GM18508 (cell line): ENCODE results near the gene COL13A1.

Source experiments
- ATAC-seq: cut with Tn5 transposase; IDR thresholded peaks from one replicate; pipeline ENCODE4 v1.9.1; 2021; ENCODE audit warnings: moderate number of reproducible peaks; ENCODE audit not compliant: insufficient read depth, unreplicated experiment

COL13A1 gene

DNA sequence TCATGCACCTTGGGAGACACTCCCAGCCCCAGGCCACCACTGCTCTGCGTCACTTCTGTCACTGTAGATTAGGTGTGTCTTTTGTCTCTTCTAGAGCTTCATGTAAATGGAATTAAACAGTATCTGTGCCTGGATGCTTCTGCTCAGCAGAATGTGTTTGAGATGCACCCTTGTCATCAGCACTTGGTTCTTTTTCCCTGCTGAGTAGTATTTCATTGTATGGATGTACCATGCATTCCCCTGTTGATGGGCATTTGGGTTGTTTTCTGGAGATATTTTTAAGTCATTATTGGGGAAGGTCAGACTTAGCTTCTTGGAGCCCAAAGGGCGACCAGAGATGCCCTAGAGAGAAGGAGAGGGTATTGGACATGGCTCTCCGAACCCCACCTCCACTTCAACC, 126.6 kb downstream of the COL13A1 start:
- ATAC-seq = no peak

- no peak for ATAC-seq
These were observed 127.9 kb downstream of the COL13A1 start for GRCh38 chr10:69929575-69929974.

DNA sequence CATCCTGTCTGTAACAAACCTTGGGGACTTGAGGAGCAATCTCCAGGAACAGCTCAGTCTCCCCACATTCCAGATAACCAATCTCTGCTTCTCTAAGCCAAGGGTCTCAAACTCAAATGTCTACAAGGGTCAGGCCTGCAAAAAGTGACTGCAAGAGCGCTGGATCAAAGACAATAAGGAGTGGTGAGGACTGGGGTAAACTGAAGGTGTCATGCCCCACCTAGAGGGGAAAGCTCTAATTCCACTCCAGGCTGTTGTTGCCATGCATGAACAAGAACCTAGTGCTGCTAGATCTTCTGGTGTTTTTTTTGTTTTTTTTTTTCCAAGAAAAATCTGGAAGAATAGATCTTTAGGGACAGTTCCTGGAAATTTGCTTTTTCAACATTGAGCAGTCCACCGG, 133.1 kb downstream of the COL13A1 start:
- no peak for ATAC-seq

GRCh38 chr10:69936091-69936490, 134.4 kb downstream of the COL13A1 start:
- ATAC-seq = no peak

- ATAC-seq = no peak
These were observed 136.9 kb downstream of the COL13A1 start for GRCh38 chr10:69938541-69938991.

DNA sequence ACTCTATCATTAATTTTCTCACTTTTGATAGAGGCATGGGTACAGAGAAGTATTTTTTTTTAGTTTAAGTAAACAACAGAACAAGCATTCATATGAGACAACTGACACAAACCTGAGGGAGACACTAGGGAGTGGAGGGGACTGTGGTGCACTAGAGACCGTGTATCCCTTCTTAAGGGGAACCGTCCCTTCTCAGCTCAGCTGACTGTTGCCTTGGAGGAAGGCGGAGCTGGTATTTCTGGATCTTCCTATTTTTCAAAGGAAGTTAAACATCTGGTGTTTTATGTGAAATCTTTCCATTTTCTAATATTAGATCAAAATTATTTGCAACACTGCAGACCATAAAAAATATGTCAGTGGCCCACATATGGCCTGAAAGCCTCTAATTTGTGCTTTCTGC, 137.4 kb downstream of the COL13A1 start:
- ATAC-seq = no peak

- no peak for ATAC-seq
These were observed 137.8 kb downstream of the COL13A1 start for GRCh38 chr10:69939481-69939880.

DNA sequence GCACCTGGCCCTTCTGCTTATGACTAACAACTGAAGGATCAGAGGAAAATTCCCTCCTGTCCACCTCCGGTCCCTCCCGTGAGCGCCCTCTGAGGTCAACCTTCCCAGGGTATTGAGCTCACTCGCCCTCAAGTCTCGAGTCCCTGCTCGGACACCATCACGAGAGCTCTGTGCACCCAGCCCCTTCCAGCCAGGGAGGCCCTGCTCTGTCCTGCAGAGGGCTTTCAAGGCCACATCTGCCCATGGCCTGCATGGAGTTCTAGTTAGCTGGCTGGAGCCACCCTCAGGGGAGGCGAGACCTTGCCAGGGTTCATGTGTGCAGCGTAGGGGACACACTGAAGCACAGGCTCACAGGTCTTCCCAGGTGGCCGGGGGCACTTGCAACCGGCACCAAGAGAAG, 140.0 kb downstream of the COL13A1 start:
- no peak for ATAC-seq

DNA sequence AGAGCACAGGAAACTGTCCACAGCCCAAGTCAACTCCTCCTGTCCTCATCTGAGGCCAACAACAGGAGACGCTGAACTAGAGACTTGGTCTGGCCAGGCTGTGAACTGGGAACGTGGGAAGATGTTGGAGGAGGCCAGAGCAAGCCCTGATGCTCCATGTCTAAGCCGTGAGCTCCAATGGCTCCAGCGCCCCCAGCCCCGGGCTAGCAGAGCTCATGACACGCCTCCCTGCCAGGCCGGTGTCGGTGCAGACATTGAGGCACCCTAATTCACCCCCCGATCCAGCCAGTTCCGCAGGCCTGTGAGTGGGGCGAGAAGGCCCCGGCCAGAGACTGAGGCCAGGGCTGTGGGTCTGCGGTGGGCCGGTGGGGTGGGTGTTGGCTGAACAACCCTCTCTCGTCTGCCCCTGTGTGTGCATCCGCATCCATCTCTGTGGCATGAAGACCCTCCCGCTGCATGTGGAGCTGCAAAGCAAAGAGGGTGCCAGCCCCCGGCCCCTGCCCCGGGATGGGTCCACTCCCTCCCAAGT, 141.7 kb downstream of the COL13A1 start:
- no peak for ATAC-seq

DNA sequence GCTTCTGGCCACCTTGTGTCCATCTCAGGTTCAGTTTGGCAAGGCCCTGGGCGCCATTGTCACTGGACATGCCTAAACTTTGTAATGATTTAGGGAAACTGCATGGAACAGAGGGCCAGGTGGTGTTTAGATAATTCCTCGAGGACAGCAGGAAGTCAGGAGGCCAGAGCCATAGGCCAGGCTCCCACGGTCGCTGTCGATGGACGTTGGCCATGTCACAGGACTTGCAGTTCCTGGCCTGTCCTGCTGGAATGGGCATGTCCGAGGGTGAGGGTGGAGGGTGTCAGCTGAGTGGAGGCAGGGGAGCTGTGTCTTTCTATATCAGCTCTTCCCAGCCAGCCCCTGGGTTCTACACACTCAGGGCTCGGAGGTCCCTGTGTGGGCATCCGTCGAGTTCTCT, 143.1 kb downstream of the COL13A1 start:
- ATAC-seq = no peak

DNA sequence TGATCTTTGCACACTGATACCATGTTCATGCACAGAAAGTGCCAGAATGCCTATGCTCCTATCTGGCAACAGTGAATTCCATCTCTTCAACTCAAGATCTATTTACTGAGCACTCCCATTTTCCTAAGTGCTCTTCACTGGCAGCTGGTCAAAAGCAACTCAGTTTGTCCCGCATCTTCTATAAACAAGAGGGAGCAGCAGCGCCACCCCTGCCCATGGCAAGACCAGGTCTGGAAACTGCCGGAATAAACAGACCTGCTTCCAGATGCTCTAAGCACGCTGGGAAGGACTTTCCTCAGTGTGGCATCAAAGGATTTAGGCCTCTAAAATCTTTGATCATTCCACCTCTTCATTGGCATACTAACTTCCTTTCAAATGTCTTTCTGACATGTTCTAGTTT, 146.6 kb downstream of the COL13A1 start:
- ATAC-seq = no peak

DNA sequence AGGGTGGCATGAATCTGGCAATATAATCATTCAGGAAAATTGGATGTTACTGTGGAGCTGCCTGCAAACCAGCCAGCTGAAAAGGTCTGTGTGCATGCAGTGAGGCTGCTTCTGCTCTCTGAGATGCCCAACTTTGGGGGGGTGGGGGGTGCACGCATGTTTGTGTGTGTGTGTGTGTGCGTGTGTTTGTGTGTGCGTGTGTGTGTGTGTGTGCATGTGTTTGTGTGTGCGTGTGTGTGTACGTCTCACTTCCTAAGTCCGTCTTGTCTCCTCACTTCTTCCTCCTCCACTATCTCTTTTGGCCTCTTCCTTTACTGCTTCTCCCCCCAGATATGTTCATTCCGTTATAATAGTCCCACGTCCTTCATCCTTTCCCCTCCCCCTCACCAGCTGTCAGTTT, 148.1 kb downstream of the COL13A1 start:
- ATAC-seq = no peak

GRCh38 chr10:69951658-69952057, 150.0 kb downstream of the COL13A1 start:
- no peak for ATAC-seq

GRCh38 chr10:69952069-69952800, 150.5 kb downstream of the COL13A1 start:
- ATAC-seq = no peak

DNA sequence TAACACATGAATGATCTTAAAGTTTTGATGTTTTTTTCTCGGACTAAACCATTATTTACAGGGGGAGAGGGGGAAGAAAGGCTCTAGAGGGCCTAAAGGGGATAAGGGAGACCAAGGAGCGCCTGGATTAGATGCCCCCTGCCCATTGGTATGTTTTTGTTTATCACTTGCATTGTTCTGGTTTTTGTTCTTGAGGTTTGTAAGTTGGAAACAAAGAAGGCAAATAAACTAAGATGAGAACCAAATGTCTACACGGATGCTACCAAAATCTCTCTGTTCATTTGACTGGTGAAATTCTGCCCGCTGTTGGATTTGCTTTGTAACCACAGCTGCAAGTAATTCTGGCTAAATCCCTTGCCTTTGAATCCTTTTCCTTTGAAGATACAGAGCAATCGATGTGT, 151.1 kb downstream of the COL13A1 start:
- ATAC-seq = no peak

GRCh38 chr10:69953851-69954250, 152.1 kb downstream of the COL13A1 start:
- no peak for ATAC-seq

GRCh38 chr10:69955211-69955805, 153.6 kb downstream of the COL13A1 start:
- no peak for ATAC-seq

- ATAC-seq = no peak
These were observed 154.4 kb downstream of the COL13A1 start for GRCh38 chr10:69955897-69956740.

DNA sequence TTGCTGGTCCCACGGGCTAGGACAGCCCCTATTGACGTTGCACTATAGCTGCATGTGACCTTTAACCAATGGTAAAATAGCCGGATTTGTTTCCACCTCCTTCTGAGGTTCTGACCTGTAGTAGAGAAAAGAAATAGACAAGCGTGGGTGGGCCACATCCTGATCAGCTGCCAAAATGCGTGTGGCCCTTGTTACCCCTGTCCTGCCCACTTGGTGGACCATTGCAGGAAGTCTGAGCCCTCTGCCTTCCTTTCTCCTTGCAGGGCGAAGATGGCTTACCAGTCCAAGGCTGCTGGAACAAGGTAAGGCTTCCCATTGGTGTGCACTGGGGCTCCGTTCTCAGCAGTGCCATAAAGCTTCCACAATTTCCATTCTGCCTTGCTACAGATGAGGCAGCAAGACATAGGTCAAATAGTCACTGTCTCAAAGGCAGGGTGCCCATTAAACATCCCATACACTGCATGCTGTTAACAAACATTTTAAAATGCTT, 155.1 kb downstream of the COL13A1 start:
- ATAC-seq = no peak

DNA sequence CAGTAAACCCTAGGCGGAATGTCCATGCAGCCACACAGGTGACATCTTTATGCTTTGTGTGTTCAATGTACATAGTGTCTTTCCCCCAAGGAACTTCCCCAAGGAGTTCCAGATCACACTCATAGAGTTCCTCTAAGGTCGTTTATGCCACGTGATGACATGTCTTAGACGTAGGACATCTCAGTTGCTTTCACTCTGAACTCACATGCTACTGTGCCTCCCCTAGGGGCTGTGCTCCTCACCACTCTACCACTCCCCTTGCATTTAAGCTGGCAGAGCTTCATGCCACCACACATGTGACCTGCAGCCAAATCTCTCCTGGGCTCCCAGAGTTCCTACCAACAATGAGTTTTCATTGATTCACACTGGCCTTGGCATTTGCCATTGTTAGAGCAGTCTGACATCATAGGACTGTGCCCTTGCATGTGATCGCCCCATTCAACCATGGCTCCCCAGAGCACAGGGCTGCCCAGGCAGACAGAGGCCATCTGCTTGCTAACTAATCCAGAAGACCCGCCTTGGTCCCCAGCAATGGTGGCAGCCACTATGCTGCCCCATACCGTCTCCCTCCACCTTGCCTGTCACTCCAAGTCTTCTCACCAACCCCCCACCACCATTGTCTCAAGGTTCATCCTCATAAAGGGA, 155.7 kb downstream of the COL13A1 start:
- ATAC-seq = no peak
